Trophoblast cell (in vitro differentiated cells and primary cell): ENCODE measurements around the gene ZNF469.
"Not testable (repeated sequence)": the region's sequence is repeated elsewhere in the genome, so short reads cannot be mapped to it uniquely, and the experiment has no call there.

Source experiments
- DNase-seq, 2 donors: peaks; one replicate each; pipeline ENCODE4 v3.0.0-alpha.2; 2016
- H2AFZ ChIP-seq: 2 replicates; pipeline ENCODE4 v1.6.1; 2013; ENCODE audit warnings: low read length, moderate library complexity, mild to moderate bottlenecking; ENCODE audit not compliant: insufficient read depth, poor library complexity
- H2AK5ac ChIP-seq: 2 replicates; pipeline ENCODE4 v1.6.1; 2013; ENCODE audit warnings: mild to moderate bottlenecking, low read length
- H2BK120ac ChIP-seq: 2 replicates; pipeline ENCODE4 v1.6.1; 2013; ENCODE audit warnings: low read length, mild to moderate bottlenecking, moderate library complexity; ENCODE audit not compliant: insufficient read depth, poor library complexity
- H2BK12ac ChIP-seq: 2 replicates; pipeline ENCODE4 v1.6.1; 2013; ENCODE audit warnings: mild to moderate bottlenecking, low read length, moderate library complexity
- H2BK5ac ChIP-seq: 2 replicates; pipeline ENCODE4 v1.6.1; 2013; ENCODE audit warnings: low read length, low read depth, moderate library complexity, mild to moderate bottlenecking; ENCODE audit not compliant: poor library complexity
- H3K14ac ChIP-seq: 2 replicates; pipeline ENCODE4 v1.6.1; 2013; ENCODE audit warnings: mild to moderate bottlenecking, low read length
- H3K18ac ChIP-seq: 2 replicates; pipeline ENCODE4 v1.6.1; 2013; ENCODE audit warnings: mild to moderate bottlenecking, low read length
- H3K23ac ChIP-seq: 2 replicates; pipeline ENCODE4 v1.6.1; 2013; ENCODE audit warnings: low read length
- H3K27ac ChIP-seq: 2 replicates; pipeline ENCODE4 v1.5.1; 2013; ENCODE audit warnings: low read depth, mild to moderate bottlenecking, inconsistent platforms, low read length, moderate library complexity
- H3K27me3 ChIP-seq: 2 replicates; pipeline ENCODE4 v1.6.1; 2013; ENCODE audit warnings: inconsistent platforms, mild to moderate bottlenecking, low read length, moderate library complexity; ENCODE audit not compliant: insufficient read depth
- H3K36me3 ChIP-seq, 2 experiments: 1 replicate in 1 of 2; 2 replicates in 1 of 2; pipeline ENCODE4 v1.6.1; 2013; ENCODE audit warnings: low read length in 2 of 2, mild to moderate bottlenecking in 2 of 2, moderate library complexity in 1 of 2; ENCODE audit not compliant: insufficient read depth in 2 of 2, control insufficient read depth in 1 of 2
- H3K4ac ChIP-seq: 2 replicates; pipeline ENCODE4 v1.6.1; 2013; ENCODE audit warnings: low read depth, mild to moderate bottlenecking, low read length, moderate library complexity
- H3K4me1 ChIP-seq, 2 experiments: 1 replicate in 1 of 2; 2 replicates in 1 of 2; pipeline ENCODE4 v1.6.1; 2013; ENCODE audit warnings: low read length in 2 of 2, mild to moderate bottlenecking in 2 of 2, moderate library complexity in 1 of 2; ENCODE audit not compliant: insufficient read depth in 2 of 2, control insufficient read depth in 1 of 2
- H3K4me2 ChIP-seq: 2 replicates; pipeline ENCODE4 v1.6.1; 2013; ENCODE audit warnings: inconsistent platforms, mild to moderate bottlenecking, low read length, moderate library complexity
- H3K4me3 ChIP-seq: 2 replicates; pipeline ENCODE4 v1.5.1; 2013; ENCODE audit warnings: mild to moderate bottlenecking, low read depth, low read length, inconsistent platforms
- H3K79me1 ChIP-seq: one replicate; pipeline ENCODE4 v1.6.1; 2013; ENCODE audit warnings: low read length
- H3K79me2 ChIP-seq: 2 replicates; pipeline ENCODE4 v1.6.1; 2013; ENCODE audit warnings: low read length, mild to moderate bottlenecking; ENCODE audit not compliant: control insufficient read depth, insufficient read depth, poor library complexity
- H3K9ac ChIP-seq: 2 replicates; pipeline ENCODE4 v1.6.1; 2013; ENCODE audit warnings: mild to moderate bottlenecking, low read length
- H3K9me3 ChIP-seq: 2 replicates; pipeline ENCODE4 v1.6.1; 2013; ENCODE audit warnings: low read depth, mild to moderate bottlenecking, control low read depth, inconsistent platforms, low read length; ENCODE audit not compliant: insufficient read depth
- H4K12ac ChIP-seq: 2 replicates; pipeline ENCODE4 v1.6.1; 2013; ENCODE audit warnings: low read depth, mild to moderate bottlenecking, low read length, moderate library complexity
- H4K8ac ChIP-seq: 2 replicates; pipeline ENCODE4 v1.6.1; 2013; ENCODE audit warnings: low read depth, mild to moderate bottlenecking, low read length, moderate library complexity
- H4K91ac ChIP-seq: one replicate; pipeline ENCODE4 v1.6.1; 2013; ENCODE audit warnings: low read depth, mild to moderate bottlenecking, low read length, moderate library complexity
- WGBS: extraction: QIAGEN DNeasy Blood & Tissue Kit; methylation state at CpG from one replicate; pipeline ENCODE4 v1.1.7; 2013; ENCODE audit warnings: missing lambda C conversion rate; ENCODE audit not compliant: insufficient read length, insufficient coverage; ENCODE audit errors: extremely low coverage; 5-methylcytosine and 5-hydroxymethylcytosine counted together

Gene ZNF469

GRCh38 chr16:88358023-88358420 is 24.7 kb upstream of the ZNF469 start:
- peaks cover 8% of the 10 kb centered on the region for H3K9me3 ChIP-seq
- H2BK12ac ChIP-seq, result no peak overlapping the region
- no peaks in the 10 kb centered on the region for H3K27me3 ChIP-seq
- no peak overlapping the region for H3K4ac ChIP-seq
- no peak overlapping the region for H4K8ac ChIP-seq
- no peaks in the 10 kb centered on the region for H3K79me2 ChIP-seq
- no peak overlapping the region for H2AK5ac ChIP-seq
- H3K4me2 ChIP-seq, result no peak overlapping the region
- no peak overlapping the region for H3K4me3 ChIP-seq
- H3K79me1 ChIP-seq, result no peaks in the 10 kb centered on the region
- H3K27ac ChIP-seq, result no peak overlapping the region
- no peaks in the 10 kb centered on the region for H3K36me3 ChIP-seq
- H4K91ac ChIP-seq, result no peak overlapping the region
- no CpG with 5 or more reads among the region's 16 CpGs for WGBS
- H3K14ac ChIP-seq, result no peak overlapping the region
- no peak overlapping the region for H2BK5ac ChIP-seq
- H3K23ac ChIP-seq, result no peak overlapping the region
- H2AFZ ChIP-seq, result no peak overlapping the region
- no peaks in the 10 kb centered on the region for H3K4me1 ChIP-seq
- no peak overlapping the region for H2BK120ac ChIP-seq
- DNase-seq, result no peak
- H4K12ac ChIP-seq, result no peak overlapping the region
- no peak overlapping the region for H3K9ac ChIP-seq
- no peak overlapping the region for H3K18ac ChIP-seq

DNA sequence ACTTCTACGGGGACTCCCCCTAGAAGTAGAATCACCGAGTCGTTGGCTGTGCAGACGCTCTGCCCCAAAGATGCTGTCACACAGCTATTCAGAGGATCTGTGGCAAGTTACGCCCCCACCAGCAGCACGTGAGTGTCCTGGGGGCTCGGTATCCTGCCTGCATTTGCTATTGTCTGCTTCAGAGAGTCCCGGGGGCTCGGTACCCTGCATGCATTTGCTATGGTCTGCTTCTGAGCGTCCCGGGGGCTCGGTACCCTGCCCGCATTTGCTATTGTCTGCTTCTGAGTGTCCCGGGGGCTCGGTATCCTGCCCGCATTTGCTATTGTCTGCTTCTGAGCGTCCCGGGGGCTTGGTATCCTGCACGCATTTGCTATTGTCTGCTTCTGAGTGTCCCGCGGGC is 23.8 kb upstream of the ZNF469 start:
- Histone ChIP-seq H3K79me1 (no peaks in the 10 kb centered on the region), H3K27ac (no peak overlapping the region), H4K91ac (no peak overlapping the region), H2AK5ac (no peak overlapping the region), H3K23ac (no peak overlapping the region), H3K4ac (no peak overlapping the region), H3K9me3 (peaks cover 8% of the 10 kb centered on the region), H3K14ac (no peak overlapping the region), H2BK5ac (no peak overlapping the region), H4K12ac (no peak overlapping the region), H4K8ac (no peak overlapping the region), H3K4me3 (no peak overlapping the region), H3K18ac (no peak overlapping the region), H3K79me2 (no peaks in the 10 kb centered on the region), H3K9ac (no peak overlapping the region), H2AFZ (no peak overlapping the region), H3K4me1 (no peaks in the 10 kb centered on the region), H3K27me3 (no peaks in the 10 kb centered on the region), H2BK12ac (no peak overlapping the region), H2BK120ac (no peak overlapping the region), H3K4me2 (no peak overlapping the region), H3K36me3 (no peaks in the 10 kb centered on the region)
- WGBS, result no CpG with 5 or more reads among the region's 21 CpGs
- DNase-seq, result no peak

DNA sequence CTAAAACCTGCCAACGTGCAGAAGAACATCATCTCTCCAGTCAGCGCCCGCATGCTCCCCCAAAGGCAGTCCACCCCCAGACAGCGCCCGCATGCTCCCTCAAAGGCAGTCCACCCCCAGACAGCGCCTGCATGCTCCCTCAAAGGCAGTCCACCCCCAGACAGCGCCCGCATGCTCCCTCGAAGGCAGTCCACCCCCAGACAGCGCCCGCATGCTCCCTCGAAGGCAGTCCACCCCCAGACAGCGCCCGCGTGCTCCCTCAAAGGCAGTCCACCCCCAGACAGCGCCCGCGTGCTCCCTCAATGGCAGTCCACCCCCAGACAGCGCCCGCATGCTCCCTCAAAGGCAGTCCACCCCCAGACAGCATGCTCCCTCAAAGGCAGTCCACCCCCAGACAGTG is 22.4 kb upstream of the ZNF469 start:
- H4K91ac ChIP-seq, H3K27ac ChIP-seq, H3K23ac ChIP-seq, H3K4ac ChIP-seq, H3K9me3 ChIP-seq, H3K18ac ChIP-seq, H4K12ac ChIP-seq, H3K4me1 ChIP-seq, H3K14ac ChIP-seq, DNase-seq, H3K36me3 ChIP-seq, H2AFZ ChIP-seq, H2AK5ac ChIP-seq, H3K79me2 ChIP-seq, H2BK120ac ChIP-seq, H3K4me2 ChIP-seq, H4K8ac ChIP-seq, H3K4me3 ChIP-seq, H3K27me3 ChIP-seq, H3K79me1 ChIP-seq, H3K9ac ChIP-seq, H2BK12ac ChIP-seq, H2BK5ac ChIP-seq: not testable (repeated sequence)
- no CpG with 5 or more reads among the region's 20 CpGs for WGBS

GRCh38 chr16:88360999-88361398 is 21.8 kb upstream of the ZNF469 start:
- H3K18ac ChIP-seq, result no peak overlapping the region
- H4K91ac ChIP-seq, result no peak overlapping the region
- no peak overlapping the region for H4K12ac ChIP-seq
- no peaks in the 10 kb centered on the region for H3K79me1 ChIP-seq
- H2BK12ac ChIP-seq, result no peak overlapping the region
- no peak overlapping the region for H3K27ac ChIP-seq
- no peak overlapping the region for H3K23ac ChIP-seq
- no peak for DNase-seq
- no CpG with 5 or more reads among the region's 2 CpGs for WGBS
- H3K4me1 ChIP-seq, result no peaks in the 10 kb centered on the region
- H2AK5ac ChIP-seq, result no peak overlapping the region
- H2BK5ac ChIP-seq, result no peak overlapping the region
- H2AFZ ChIP-seq, result no peak overlapping the region
- H3K9ac ChIP-seq, result no peak overlapping the region
- no peaks in the 10 kb centered on the region for H3K36me3 ChIP-seq
- H3K4me2 ChIP-seq, result no peak overlapping the region
- H4K8ac ChIP-seq, result no peak overlapping the region
- no peak overlapping the region for H3K4ac ChIP-seq
- H3K27me3 ChIP-seq, result no peaks in the 10 kb centered on the region
- H3K9me3 ChIP-seq, result peaks cover 12% of the 10 kb centered on the region
- no peaks in the 10 kb centered on the region for H3K79me2 ChIP-seq
- H3K4me3 ChIP-seq, result no peak overlapping the region
- no peak overlapping the region for H3K14ac ChIP-seq
- no peak overlapping the region for H2BK120ac ChIP-seq
